Trophoblast cell (in vitro differentiated cells and primary cell): ENCODE results near the gene LILRB4.
"Not testable (repeated sequence)": the region's sequence is repeated elsewhere in the genome, so short reads cannot be mapped to it uniquely, and the experiment has no call there.

Source experiments
- DNase-seq, 2 donors: peaks; one replicate each; pipeline ENCODE4 v3.0.0-alpha.2; 2016
- H2AFZ ChIP-seq: 2 replicates; pipeline ENCODE4 v1.6.1; 2013; ENCODE audit warnings: low read length, moderate library complexity, mild to moderate bottlenecking; ENCODE audit not compliant: insufficient read depth, poor library complexity
- H2AK5ac ChIP-seq: 2 replicates; pipeline ENCODE4 v1.6.1; 2013; ENCODE audit warnings: mild to moderate bottlenecking, low read length
- H2BK120ac ChIP-seq: 2 replicates; pipeline ENCODE4 v1.6.1; 2013; ENCODE audit warnings: low read length, mild to moderate bottlenecking, moderate library complexity; ENCODE audit not compliant: insufficient read depth, poor library complexity
- H2BK12ac ChIP-seq: 2 replicates; pipeline ENCODE4 v1.6.1; 2013; ENCODE audit warnings: mild to moderate bottlenecking, low read length, moderate library complexity
- H2BK5ac ChIP-seq: 2 replicates; pipeline ENCODE4 v1.6.1; 2013; ENCODE audit warnings: low read length, low read depth, moderate library complexity, mild to moderate bottlenecking; ENCODE audit not compliant: poor library complexity
- H3K14ac ChIP-seq: 2 replicates; pipeline ENCODE4 v1.6.1; 2013; ENCODE audit warnings: mild to moderate bottlenecking, low read length
- H3K18ac ChIP-seq: 2 replicates; pipeline ENCODE4 v1.6.1; 2013; ENCODE audit warnings: mild to moderate bottlenecking, low read length
- H3K23ac ChIP-seq: 2 replicates; pipeline ENCODE4 v1.6.1; 2013; ENCODE audit warnings: low read length
- H3K27ac ChIP-seq: 2 replicates; pipeline ENCODE4 v1.5.1; 2013; ENCODE audit warnings: low read depth, mild to moderate bottlenecking, inconsistent platforms, low read length, moderate library complexity
- H3K27me3 ChIP-seq: 2 replicates; pipeline ENCODE4 v1.6.1; 2013; ENCODE audit warnings: inconsistent platforms, mild to moderate bottlenecking, low read length, moderate library complexity; ENCODE audit not compliant: insufficient read depth
- H3K36me3 ChIP-seq, 2 experiments: 1 replicate in 1 of 2; 2 replicates in 1 of 2; pipeline ENCODE4 v1.6.1; 2013; ENCODE audit warnings: low read length in 2 of 2, mild to moderate bottlenecking in 2 of 2, moderate library complexity in 1 of 2; ENCODE audit not compliant: insufficient read depth in 2 of 2, control insufficient read depth in 1 of 2
- H3K4ac ChIP-seq: 2 replicates; pipeline ENCODE4 v1.6.1; 2013; ENCODE audit warnings: low read depth, mild to moderate bottlenecking, low read length, moderate library complexity
- H3K4me1 ChIP-seq, 2 experiments: 1 replicate in 1 of 2; 2 replicates in 1 of 2; pipeline ENCODE4 v1.6.1; 2013; ENCODE audit warnings: low read length in 2 of 2, mild to moderate bottlenecking in 2 of 2, moderate library complexity in 1 of 2; ENCODE audit not compliant: insufficient read depth in 2 of 2, control insufficient read depth in 1 of 2
- H3K4me2 ChIP-seq: 2 replicates; pipeline ENCODE4 v1.6.1; 2013; ENCODE audit warnings: inconsistent platforms, mild to moderate bottlenecking, low read length, moderate library complexity
- H3K4me3 ChIP-seq: 2 replicates; pipeline ENCODE4 v1.5.1; 2013; ENCODE audit warnings: mild to moderate bottlenecking, low read depth, low read length, inconsistent platforms
- H3K79me1 ChIP-seq: one replicate; pipeline ENCODE4 v1.6.1; 2013; ENCODE audit warnings: low read length
- H3K79me2 ChIP-seq: 2 replicates; pipeline ENCODE4 v1.6.1; 2013; ENCODE audit warnings: low read length, mild to moderate bottlenecking; ENCODE audit not compliant: control insufficient read depth, insufficient read depth, poor library complexity
- H3K9ac ChIP-seq: 2 replicates; pipeline ENCODE4 v1.6.1; 2013; ENCODE audit warnings: mild to moderate bottlenecking, low read length
- H3K9me3 ChIP-seq: 2 replicates; pipeline ENCODE4 v1.6.1; 2013; ENCODE audit warnings: low read depth, mild to moderate bottlenecking, control low read depth, inconsistent platforms, low read length; ENCODE audit not compliant: insufficient read depth
- H4K12ac ChIP-seq: 2 replicates; pipeline ENCODE4 v1.6.1; 2013; ENCODE audit warnings: low read depth, mild to moderate bottlenecking, low read length, moderate library complexity
- H4K8ac ChIP-seq: 2 replicates; pipeline ENCODE4 v1.6.1; 2013; ENCODE audit warnings: low read depth, mild to moderate bottlenecking, low read length, moderate library complexity
- H4K91ac ChIP-seq: one replicate; pipeline ENCODE4 v1.6.1; 2013; ENCODE audit warnings: low read depth, mild to moderate bottlenecking, low read length, moderate library complexity
- WGBS: extraction: QIAGEN DNeasy Blood & Tissue Kit; methylation state at CpG from one replicate; pipeline ENCODE4 v1.1.7; 2013; ENCODE audit warnings: missing lambda C conversion rate; ENCODE audit not compliant: insufficient read length, insufficient coverage; ENCODE audit errors: extremely low coverage; 5-methylcytosine and 5-hydroxymethylcytosine counted together

Gene LILRB4

DNA sequence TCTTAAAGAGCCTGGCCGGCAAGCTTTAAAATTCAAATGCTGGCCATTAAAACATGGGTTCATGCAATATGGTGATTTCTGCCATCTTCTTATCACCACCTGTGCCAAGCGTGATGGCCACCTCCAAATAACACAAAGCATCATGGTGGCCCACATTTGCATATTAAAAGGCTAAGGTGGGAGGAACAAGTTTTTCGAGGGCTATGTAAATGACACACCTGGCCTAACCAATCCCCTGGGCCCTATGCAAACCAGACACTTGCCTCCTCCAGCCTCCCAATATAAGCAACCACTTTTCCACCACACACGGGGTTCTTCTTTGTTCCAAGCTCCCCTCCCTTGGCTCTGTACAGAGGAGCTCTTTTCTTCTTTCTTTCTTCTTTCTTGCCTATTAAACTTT is 14.4 kb downstream of the LILRB4 start:
- no peak for DNase-seq
- H3K27me3 ChIP-seq, result no peaks in the 10 kb centered on the region
- H2BK5ac ChIP-seq, result no peak overlapping the region
- H3K4me3 ChIP-seq, result no peak overlapping the region
- no peak overlapping the region for H2BK12ac ChIP-seq
- H3K9ac ChIP-seq, result no peak overlapping the region
- no peaks in the 10 kb centered on the region for H3K4me1 ChIP-seq
- H4K12ac ChIP-seq, result no peak overlapping the region
- H3K27ac ChIP-seq, result no peak overlapping the region
- no peak overlapping the region for H3K23ac ChIP-seq
- H2AK5ac ChIP-seq, result no peak overlapping the region
- H4K8ac ChIP-seq, result no peak overlapping the region
- H3K79me1 ChIP-seq, result no peaks in the 10 kb centered on the region
- H3K14ac ChIP-seq, result no peak overlapping the region
- H2BK120ac ChIP-seq, result no peak overlapping the region
- no peak overlapping the region for H4K91ac ChIP-seq
- WGBS, result no CpG with 5 or more reads among the region's 4 CpGs
- H3K18ac ChIP-seq, result no peak overlapping the region
- no peak overlapping the region for H2AFZ ChIP-seq
- no peaks in the 10 kb centered on the region for H3K36me3 ChIP-seq
- no peak overlapping the region for H3K4me2 ChIP-seq
- no peak overlapping the region for H3K4ac ChIP-seq
- H3K79me2 ChIP-seq, result no peaks in the 10 kb centered on the region
- peaks cover 8% of the 10 kb centered on the region for H3K9me3 ChIP-seq

DNA sequence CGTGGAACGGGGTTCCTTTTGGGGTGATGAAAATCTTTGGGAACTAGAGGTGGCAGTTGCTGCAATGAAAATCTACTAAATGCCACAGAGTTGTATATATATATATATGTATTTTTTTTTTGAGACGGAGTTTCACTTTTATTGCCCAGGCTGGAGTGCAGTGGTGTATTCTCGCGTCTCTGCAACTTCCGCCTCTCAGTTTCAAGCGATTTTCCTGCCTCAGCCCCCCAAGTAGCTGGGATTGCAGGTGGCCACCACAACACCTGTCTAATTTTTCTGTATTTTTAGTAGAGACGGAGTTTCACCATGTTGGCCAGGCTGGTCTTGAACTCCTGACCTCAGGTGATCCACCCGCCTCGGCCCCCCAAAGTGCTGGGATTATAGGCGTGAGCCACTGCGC is 18.8 kb downstream of the LILRB4 start:
- H3K4me2 ChIP-seq, H3K4me1 ChIP-seq, H3K27me3 ChIP-seq, H3K27ac ChIP-seq, H2BK12ac ChIP-seq, H3K4me3 ChIP-seq, H3K23ac ChIP-seq, H3K9ac ChIP-seq, H2AK5ac ChIP-seq, H3K14ac ChIP-seq, H3K79me1 ChIP-seq, DNase-seq, H4K91ac ChIP-seq, H2BK5ac ChIP-seq, H3K79me2 ChIP-seq, H2AFZ ChIP-seq, H4K8ac ChIP-seq, H2BK120ac ChIP-seq, H4K12ac ChIP-seq, H3K4ac ChIP-seq, H3K18ac ChIP-seq, H3K36me3 ChIP-seq: not testable (repeated sequence)
- no CpG with 5 or more reads among the region's 12 CpGs for WGBS
- peaks cover 14% of the 10 kb centered on the region for H3K9me3 ChIP-seq

DNA sequence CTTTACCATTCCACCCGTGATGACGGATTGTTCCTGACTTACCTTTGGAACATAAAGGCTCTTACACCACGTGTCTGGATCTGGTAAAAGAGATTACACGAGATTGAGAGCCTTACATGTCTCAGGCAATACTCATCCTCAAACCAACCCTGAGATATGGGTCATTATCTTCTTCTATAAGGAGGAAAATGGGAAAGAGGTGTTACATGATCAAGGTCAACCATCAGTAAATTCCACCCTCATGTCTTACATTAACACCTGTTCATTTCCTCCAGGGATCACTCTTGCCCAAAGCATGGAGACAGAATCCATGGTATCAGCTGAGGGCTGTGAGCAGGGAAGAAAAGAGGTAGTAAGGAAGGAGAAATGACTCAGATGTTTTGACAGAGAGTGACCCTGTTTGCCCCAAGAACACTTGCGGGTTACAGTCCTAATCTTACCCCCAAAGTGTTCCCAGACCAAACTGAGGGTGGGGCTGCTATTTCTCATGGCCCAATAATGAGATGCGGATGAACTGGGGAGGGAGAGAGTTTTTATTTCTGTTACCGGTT is 19.6 kb downstream of the LILRB4 start:
- Histone ChIP-seq H3K23ac (no peak overlapping the region), H3K36me3 (no peaks in the 10 kb centered on the region), H3K4me1 (no peaks in the 10 kb centered on the region), H4K8ac (no peak overlapping the region), H3K9ac (no peak overlapping the region), H3K27ac (no peak overlapping the region), H2AK5ac (no peak overlapping the region), H3K79me2 (no peaks in the 10 kb centered on the region), H3K4me3 (no peak overlapping the region), H3K4me2 (no peak overlapping the region), H3K9me3 (peaks cover 11% of the 10 kb centered on the region), H3K79me1 (no peaks in the 10 kb centered on the region), H2AFZ (no peak overlapping the region), H3K18ac (no peak overlapping the region), H2BK120ac (no peak overlapping the region), H2BK5ac (no peak overlapping the region), H3K27me3 (no peaks in the 10 kb centered on the region), H4K12ac (no peak overlapping the region), H3K4ac (no peak overlapping the region), H2BK12ac (no peak overlapping the region), H4K91ac (no peak overlapping the region), H3K14ac (no peak overlapping the region)
- peak; percentile 63 to 88 for DNase-seq
- no CpG with 5 or more reads among the region's 7 CpGs for WGBS

DNA sequence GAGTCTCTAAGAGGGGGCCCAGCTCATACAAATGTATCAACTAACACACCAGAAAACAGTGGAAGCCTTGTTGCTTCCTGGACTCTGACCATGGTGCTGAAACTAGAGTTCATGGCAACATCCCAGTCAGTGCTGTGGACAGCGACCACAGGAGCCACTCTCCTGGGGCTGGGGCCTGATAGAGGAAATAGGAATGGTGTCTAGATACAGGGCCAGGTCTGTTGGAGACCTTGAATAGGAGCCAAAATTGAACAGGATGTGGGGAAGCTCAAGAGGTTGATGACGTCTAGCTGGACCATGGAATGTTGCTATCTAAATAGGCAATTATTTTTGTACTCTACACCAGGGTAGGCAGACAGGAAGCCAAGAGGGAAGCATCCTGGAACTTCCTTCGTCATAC is 21.7 kb downstream of the LILRB4 start:
- no peak overlapping the region for H3K4ac ChIP-seq
- peak; percentile 31 to 79 for DNase-seq
- no peak overlapping the region for H2BK120ac ChIP-seq
- no peak overlapping the region for H3K18ac ChIP-seq
- H2BK5ac ChIP-seq, result no peak overlapping the region
- H2AK5ac ChIP-seq, result no peak overlapping the region
- no peak overlapping the region for H4K91ac ChIP-seq
- no CpG with 5 or more reads among the region's 3 CpGs for WGBS
- no peak overlapping the region for H4K12ac ChIP-seq
- H3K9me3 ChIP-seq, result peaks cover 9% of the 10 kb centered on the region
- no peak overlapping the region for H3K4me2 ChIP-seq
- no peak overlapping the region for H3K27ac ChIP-seq
- H3K79me2 ChIP-seq, result no peaks in the 10 kb centered on the region
- H3K79me1 ChIP-seq, result no peaks in the 10 kb centered on the region
- no peak overlapping the region for H3K23ac ChIP-seq
- no peak overlapping the region for H3K9ac ChIP-seq
- no peak overlapping the region for H3K4me3 ChIP-seq
- no peak overlapping the region for H3K14ac ChIP-seq
- H2BK12ac ChIP-seq, result no peak overlapping the region
- no peaks in the 10 kb centered on the region for H3K36me3 ChIP-seq
- no peak overlapping the region for H2AFZ ChIP-seq
- no peak overlapping the region for H4K8ac ChIP-seq
- H3K4me1 ChIP-seq, result no peaks in the 10 kb centered on the region
- no peaks in the 10 kb centered on the region for H3K27me3 ChIP-seq
